NT2/D1 (cell line): Measurements from ENCODE around the gene CXCR6.
A peak's percentile ranks its signal among the peaks of the same experiment; 100 is the strongest.

Source experiments
- DNase-seq: peaks from one replicate; pipeline ENCODE4 v3.0.0-alpha.2; 2011; ENCODE audit warnings: low read depth, low spot score
- H3K27me3 ChIP-seq: 2 replicates; pipeline ENCODE4 v1.6.0; 2011; ENCODE audit warnings: mild to moderate bottlenecking; ENCODE audit not compliant: insufficient read length, insufficient read depth
- H3K36me3 ChIP-seq: 2 replicates; pipeline ENCODE4 v1.6.1; 2011; ENCODE audit warnings: mild to moderate bottlenecking, low read length, mixed read lengths; ENCODE audit not compliant: insufficient read depth, insufficient read length
- H3K4me1 ChIP-seq: 2 replicates; pipeline ENCODE4 v1.5.1; 2011; ENCODE audit not compliant: insufficient read depth, insufficient read length
- H3K4me3 ChIP-seq: 2 replicates; pipeline ENCODE4 v1.5.1; 2011; ENCODE audit warnings: low read depth; ENCODE audit not compliant: insufficient read length
- H3K9ac ChIP-seq: 2 replicates; pipeline ENCODE4 v1.6.0; 2011; ENCODE audit warnings: low read depth; ENCODE audit not compliant: insufficient read length
- H3K9me3 ChIP-seq: 2 replicates; pipeline ENCODE4 v1.5.1; 2011; ENCODE audit warnings: mild to moderate bottlenecking, low read length; ENCODE audit not compliant: insufficient read depth
- SUZ12 ChIP-seq: IDR thresholded peaks from 2 replicates; pipeline ENCODE4 v1.6.1; 2011; ENCODE audit not compliant: insufficient read length, insufficient read depth; ENCODE audit errors: extremely low read depth
- YY1 ChIP-seq: IDR thresholded peaks from 2 replicates; pipeline ENCODE4 v1.6.1; 2011; ENCODE audit not compliant: insufficient read length, insufficient read depth
- ZNF274 ChIP-seq: IDR thresholded peaks from 2 replicates; pipeline ENCODE4 v1.6.1; 2011; ENCODE audit warnings: mild to moderate bottlenecking, low read depth, low read length

Gene CXCR6

DNA sequence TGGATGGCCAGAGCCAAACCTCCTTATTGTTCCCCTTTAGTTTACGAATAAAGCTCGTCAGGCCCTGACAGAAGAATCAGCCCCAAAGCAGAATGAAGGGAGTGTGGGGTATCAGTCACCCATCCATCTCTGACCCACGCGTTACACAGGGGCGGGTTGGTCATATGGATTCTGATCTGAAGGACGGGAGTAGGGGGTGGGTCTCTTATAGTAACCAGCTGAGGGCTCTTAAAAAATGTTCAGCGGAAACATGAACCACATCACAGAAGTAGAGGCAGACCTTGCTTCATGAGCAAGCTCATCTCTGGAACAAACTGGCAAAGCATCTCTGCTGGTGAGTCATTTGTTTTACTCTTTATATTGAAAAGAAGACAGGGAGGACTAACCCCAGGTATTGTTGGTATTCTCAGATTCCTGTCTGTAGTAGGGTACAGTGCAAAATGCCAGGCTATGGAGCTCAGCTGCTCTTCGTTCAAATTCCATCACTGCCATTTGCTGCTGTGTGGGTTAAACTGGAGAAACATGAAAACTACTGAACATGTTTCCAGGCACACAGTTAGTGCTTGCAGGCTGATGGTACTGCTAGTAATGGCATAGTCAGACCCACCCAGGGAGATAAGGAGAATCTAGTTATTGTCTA, at the start of gene CXCR6:
Gene CXCR6, plus strand, starts transcription at position 258 of the 640 bp plus-strand sequence. CDS start 3,018 bp downstream, outside the sequence.
- no peak for DNase-seq

GRCh38 chr3:45894015-45894414, 49.2 kb upstream of the CXCR6 start:
- no peak for DNase-seq
- H3K9me3 ChIP-seq = no peaks in the 10 kb centered on the region
- no peaks in the 10 kb centered on the region for H3K36me3 ChIP-seq
- no peaks in the 10 kb centered on the region for H3K27me3 ChIP-seq
- H3K4me3 ChIP-seq = no peak overlapping the region
- no peaks in the 10 kb centered on the region for H3K4me1 ChIP-seq
- TF ChIP-seq SUZ12 (no peak), ZNF274 (no peak), YY1 (no peak)
- no peak overlapping the region for H3K9ac ChIP-seq

More for the DNA sequence above, at the start of gene CXCR6:
- Histone ChIP-seq H3K9me3 (no peaks in the 10 kb centered on the region), H3K4me1 (peaks cover 3% of the 10 kb centered on the region), H3K4me3 (no peak within 1 kb of the TSS), H3K27me3 (no peaks in the 10 kb centered on the region), H3K9ac (no peak within 1 kb of the TSS), H3K36me3 (peaks cover 24% of the 10 kb centered on the region)
- no peak for TF ChIP-seq SUZ12
- TF ChIP-seq YY1 = no peak
- no peak for TF ChIP-seq ZNF274

DNA sequence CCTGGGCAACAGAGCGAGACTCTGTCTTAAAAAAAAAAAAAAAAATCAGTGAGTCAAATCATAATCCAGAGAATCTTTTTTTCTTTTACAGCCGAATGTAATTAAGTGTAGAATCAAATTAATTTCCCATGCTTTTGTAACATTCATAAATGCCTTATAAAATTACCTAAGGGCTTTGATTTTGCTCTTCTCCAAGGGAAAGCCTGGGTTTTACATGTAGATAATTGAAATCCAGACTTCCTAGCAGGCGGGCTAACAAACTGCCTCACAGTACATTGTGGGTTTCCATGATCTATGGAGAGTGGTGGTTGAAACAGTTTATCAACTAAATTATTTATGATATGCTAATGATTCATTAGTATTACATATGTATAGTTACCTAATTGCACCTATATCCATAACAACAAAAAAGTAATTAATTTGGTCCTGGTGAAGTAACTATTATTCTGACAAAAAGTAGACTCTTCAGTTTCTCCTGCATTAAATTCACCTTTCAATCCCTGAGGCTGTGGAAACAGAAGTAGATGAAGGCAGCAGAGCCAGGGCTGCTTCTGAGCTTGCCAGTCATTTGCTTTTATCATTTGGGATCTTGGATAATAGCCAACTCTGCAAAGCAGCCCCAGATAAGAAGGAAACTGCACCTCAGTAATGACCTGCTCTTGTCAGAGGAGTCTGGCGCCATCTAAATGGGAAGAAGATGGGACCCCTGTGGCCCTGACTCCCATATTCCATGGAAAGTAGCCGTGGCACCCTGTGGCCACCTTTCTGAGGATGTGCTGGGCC, 47.4 kb upstream of the CXCR6 start:
- no peak overlapping the region for H3K4me3 ChIP-seq
- no peak for DNase-seq
- no peaks in the 10 kb centered on the region for H3K27me3 ChIP-seq
- TF ChIP-seq SUZ12 (no peak), ZNF274 (no peak), YY1 (no peak)
- H3K36me3 ChIP-seq = no peaks in the 10 kb centered on the region
- no peaks in the 10 kb centered on the region for H3K9me3 ChIP-seq
- no peak overlapping the region for H3K9ac ChIP-seq
- H3K4me1 ChIP-seq = no peaks in the 10 kb centered on the region

GRCh38 chr3:45896956-45897355, 46.3 kb upstream of the CXCR6 start:
- H3K4me3 ChIP-seq = no peak overlapping the region
- H3K36me3 ChIP-seq = no peaks in the 10 kb centered on the region
- DNase-seq = no peak
- no peak overlapping the region for H3K9ac ChIP-seq
- no peaks in the 10 kb centered on the region for H3K4me1 ChIP-seq
- H3K9me3 ChIP-seq = no peaks in the 10 kb centered on the region
- no peaks in the 10 kb centered on the region for H3K27me3 ChIP-seq
- no peak for TF ChIP-seq SUZ12
- no peak for TF ChIP-seq YY1
- TF ChIP-seq ZNF274 = no peak

- Histone ChIP-seq H3K9me3 (peaks cover 14% of the 10 kb centered on the region; the same call in 1 of the 2 replicates), H3K9ac (no peak overlapping the region), H3K27me3 (no peaks in the 10 kb centered on the region), H3K4me3 (no peak overlapping the region), H3K4me1 (no peaks in the 10 kb centered on the region), H3K36me3 (no peaks in the 10 kb centered on the region)
- no peak for DNase-seq
- TF ChIP-seq YY1 (no peak), SUZ12 (no peak), ZNF274 (no peak)
Observed at GRCh38 chr3:45904931-45905330, 38.3 kb upstream of the CXCR6 start.

DNA sequence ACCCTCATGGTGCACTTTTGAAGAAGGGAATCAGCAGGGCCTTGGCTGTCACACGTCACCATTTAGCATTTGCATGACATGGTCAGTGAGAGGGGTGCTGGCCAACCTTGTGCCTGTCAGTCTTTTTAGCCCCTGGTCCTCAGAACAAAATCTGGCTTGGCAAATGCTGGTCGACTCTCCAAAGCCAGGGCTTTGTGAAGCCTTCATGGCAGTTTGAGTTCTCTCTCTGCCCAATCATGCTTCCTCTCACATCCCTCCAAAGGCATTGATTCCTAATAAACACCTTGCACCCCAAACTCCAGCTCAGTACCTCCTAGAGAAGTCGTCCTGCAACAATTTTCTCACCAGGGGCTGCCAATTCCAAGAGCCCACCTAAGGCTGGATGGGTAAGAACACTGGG, 37.5 kb upstream of the CXCR6 start:
- no peak for TF ChIP-seq YY1
- TF ChIP-seq ZNF274 = peak; percentile 56
- TF ChIP-seq SUZ12 = no peak
- Histone ChIP-seq H3K27me3 (no peaks in the 10 kb centered on the region), H3K4me3 (no peak overlapping the region), H3K36me3 (no peaks in the 10 kb centered on the region), H3K9me3 (peaks cover 14% of the 10 kb centered on the region; the same call in 1 of the 2 replicates), H3K4me1 (no peaks in the 10 kb centered on the region), H3K9ac (no peak overlapping the region)
- DNase-seq = no peak

GRCh38 chr3:45906681-45907407, 36.4 kb upstream of the CXCR6 start:
- no peak overlapping the region for H3K9ac ChIP-seq
- no peak overlapping the region for H3K4me3 ChIP-seq
- TF ChIP-seq YY1 (no peak), ZNF274 (no peak), SUZ12 (no peak)
- no peaks in the 10 kb centered on the region for H3K27me3 ChIP-seq
- no peaks in the 10 kb centered on the region for H3K36me3 ChIP-seq
- no peak for DNase-seq
- H3K4me1 ChIP-seq = no peaks in the 10 kb centered on the region
- H3K9me3 ChIP-seq = peaks cover 14% of the 10 kb centered on the region; the same call in 1 of the 2 replicates
